ENCODE data around the gene GJA5.

The GJA5 gene

GRCh38 chr1:147760481-147761260 lies at the start of gene GJA5:
Gene GJA5, minus strand, starts transcription at chr1:147760602. Its CDS starts 1,364 bp downstream, at chr1:147759238.
- DNase-seq, result no peak

GRCh38 chr1:147809236-147809635 lies 48.8 kb upstream of the GJA5 start:
- DNase-seq, result no peak

DNA sequence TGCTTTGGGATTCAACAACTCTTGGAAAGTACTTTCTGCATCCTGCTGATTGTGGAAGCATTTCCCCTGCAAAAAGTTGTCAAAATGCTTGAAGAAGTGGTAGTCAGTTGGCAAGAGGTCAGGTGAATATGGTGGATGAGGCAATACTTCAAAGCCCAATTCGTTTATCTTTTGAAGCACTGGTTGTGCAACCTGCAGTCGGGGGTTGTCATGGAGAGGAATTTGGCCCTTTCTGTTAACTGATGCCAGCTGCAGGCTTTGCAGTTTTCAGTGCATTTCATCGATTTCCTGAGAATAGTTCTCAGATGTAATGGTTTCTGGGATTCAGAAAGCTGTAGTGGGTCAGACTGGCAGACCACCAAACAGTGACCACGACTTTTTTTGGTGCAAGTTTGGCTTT lies 47.6 kb upstream of the GJA5 start:
- no peak for DNase-seq

- no peak for DNase-seq
These were observed 47.0 kb upstream of the GJA5 start for GRCh38 chr1:147807405-147807804.

DNA sequence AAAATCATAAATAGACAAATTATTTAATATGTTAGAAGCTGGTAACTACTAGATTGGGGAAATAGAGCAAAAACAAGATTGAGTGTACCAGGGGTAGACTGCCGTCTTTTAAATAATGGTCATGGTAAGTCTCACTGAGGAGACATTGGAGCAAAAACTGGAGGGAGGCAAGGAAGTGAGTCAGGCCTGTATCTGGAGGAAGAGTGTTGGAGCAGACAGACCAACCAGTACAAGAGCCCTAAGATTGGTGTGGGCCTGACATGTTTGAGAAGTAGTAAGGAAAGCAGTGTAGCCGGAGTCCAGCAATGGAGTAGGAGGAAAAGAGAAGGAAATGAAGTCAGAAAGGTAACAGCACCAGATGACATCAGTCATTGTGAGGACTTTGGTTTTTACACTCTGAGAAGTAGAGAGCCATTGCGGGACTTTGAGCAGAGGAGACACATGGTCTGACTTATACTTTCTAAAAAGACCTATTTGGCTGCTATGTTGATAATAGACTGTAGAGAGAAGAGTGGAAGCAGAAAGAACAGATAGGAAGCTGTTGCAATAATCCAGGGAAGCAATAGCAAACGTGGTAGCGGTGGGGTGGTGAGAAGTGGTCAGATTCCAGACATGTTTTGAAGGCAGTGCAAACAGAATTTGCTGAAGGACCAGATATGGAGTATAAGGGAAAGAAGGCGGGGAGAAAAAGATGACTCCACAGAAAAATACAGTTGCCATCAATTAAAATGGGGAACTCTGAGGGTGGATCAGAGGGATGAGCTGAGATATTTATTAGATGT lies 44.7 kb upstream of the GJA5 start:
- DNase-seq, result no peak

- DNase-seq, result no peak
These were observed 40.4 kb upstream of the GJA5 start for GRCh38 chr1:147800804-147801203.

- DNase-seq, result no peak
These were observed 38.3 kb upstream of the GJA5 start for GRCh38 chr1:147798731-147799130.

DNA sequence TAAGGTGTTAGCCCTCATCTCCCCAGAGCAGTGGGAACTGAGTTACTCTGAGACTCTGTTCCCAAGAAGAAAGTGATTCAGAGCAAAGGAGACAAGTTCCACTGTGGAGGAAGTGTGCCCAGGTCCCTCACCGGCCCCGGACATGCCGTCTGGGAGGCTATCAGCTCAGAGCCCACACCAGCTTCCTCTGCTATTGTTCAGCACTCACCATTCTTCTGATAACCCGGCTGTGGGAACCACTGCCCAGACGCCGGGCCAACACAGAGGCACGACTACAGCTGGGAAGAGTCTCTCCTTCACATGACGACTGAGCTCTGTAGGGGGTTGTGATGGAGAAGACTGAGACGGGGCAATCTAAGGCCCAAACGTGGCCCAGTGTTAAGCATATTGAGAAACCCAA lies 34.2 kb upstream of the GJA5 start:
- no peak for DNase-seq

DNA sequence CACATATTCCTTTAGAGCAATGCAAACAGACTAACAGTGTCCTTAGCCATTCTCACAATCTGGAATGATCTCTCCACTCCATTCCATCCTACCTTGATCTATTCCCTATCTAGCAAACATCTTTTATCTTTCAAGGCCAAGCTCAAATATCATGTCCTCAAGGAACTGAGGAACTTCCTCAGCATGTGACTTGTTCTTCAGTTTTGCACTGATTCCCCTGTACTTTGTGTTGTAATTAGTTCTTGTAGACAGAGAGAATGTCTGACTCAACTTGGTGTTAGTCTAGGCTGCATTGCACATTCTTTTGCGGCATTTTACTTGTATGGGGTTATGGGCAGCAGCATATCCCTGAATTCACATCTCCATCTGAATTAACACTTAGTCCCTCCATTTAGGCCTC lies 31.5 kb upstream of the GJA5 start:
- DNase-seq, result no peak

- DNase-seq, result no peak
These were observed 27.4 kb upstream of the GJA5 start for GRCh38 chr1:147787765-147788164.

DNA sequence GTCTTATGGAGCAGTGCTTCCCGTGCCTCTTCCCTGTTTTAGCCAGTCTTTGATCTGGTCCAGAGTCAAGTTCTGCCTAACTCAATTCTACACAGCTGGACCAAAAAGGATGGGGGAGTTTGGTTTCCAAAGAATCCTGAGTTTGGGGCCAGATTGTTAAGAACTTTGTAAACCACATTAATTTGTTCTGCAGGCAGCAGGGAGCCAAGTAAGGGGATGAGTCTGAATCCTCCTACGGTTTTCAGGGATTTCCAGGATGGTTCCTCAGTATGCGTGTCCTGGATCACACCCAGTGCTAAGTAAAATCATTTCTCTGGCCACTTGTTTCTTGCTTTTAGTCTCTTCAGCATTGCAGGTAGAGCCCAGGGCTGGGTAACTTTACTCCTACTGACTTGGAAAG lies 26.1 kb upstream of the GJA5 start:
- no peak for DNase-seq

- no peak for DNase-seq
These were observed 25.5 kb upstream of the GJA5 start for GRCh38 chr1:147785794-147786506.

- no peak for DNase-seq
These were observed 24.5 kb upstream of the GJA5 start for GRCh38 chr1:147784941-147785340.

- DNase-seq, result no peak
These were observed 20.7 kb upstream of the GJA5 start for GRCh38 chr1:147781056-147781471.

GRCh38 chr1:147777694-147778093 lies 17.3 kb upstream of the GJA5 start:
- DNase-seq, result no peak

- DNase-seq, result no peak
These were observed 12.9 kb upstream of the GJA5 start for GRCh38 chr1:147773215-147773715.

DNA sequence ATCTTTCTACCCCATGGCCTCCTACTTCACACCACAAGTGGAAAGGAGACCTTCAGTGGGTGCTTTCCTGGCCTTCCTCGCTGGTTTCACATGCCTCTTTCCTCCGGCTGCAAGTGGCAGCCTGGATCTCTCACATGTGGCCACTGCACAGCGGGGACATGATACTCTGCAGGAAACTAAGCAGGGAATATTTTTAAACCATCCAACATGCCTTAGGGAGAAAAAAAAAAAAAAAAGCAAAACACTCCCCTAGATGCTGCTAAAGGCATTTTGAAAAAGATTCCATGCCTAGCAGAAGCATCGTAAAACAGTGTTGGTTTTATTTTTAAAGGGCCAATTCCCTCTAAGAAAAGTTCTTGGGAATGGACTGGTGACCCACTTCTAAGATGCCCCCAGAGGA lies 12.2 kb upstream of the GJA5 start:
- no peak for DNase-seq

DNA sequence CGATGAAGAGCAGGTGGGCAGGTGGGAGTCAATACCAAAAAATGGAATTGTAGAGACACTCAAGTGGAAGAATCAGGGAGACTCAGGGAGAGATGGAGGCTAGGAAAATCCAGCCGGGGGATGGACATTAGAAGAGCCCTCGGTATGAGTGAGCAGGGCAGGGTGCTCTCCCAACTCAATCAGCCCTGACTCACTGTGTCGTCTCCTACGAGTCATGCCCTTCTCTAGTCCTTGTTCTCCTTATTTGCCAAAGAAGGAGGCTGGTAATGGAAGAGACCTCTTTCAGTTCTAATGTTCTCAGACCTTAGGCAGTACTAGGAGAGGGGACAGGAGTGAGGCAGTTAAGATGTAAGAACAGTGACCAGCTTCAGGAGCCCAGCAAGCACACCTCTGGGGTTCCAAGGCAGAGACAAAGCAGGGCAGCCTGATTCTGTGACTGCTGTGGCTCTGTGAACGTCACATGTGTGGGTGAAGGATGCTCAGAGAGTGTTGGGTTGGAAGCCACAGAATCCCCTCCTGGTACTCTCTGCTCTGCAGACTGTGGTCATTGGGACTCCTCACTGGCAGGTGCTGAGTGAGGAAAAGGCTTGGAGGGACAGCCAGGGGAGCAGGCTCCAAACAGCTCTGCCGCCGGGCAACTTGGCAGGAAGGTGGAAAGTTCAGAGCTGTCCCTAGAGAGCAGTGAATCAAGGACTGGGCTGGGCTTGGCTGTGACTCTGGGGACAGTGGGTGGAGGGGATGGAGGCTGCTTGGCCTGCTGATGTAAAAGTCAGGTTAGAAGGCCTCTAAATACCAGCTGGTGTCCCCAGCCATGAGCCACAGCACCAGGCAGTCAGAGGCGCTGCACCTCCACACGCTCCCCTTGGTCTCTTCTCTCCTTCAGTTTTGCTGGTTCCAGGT lies 11.1 kb upstream of the GJA5 start:
- no peak for DNase-seq

DNA sequence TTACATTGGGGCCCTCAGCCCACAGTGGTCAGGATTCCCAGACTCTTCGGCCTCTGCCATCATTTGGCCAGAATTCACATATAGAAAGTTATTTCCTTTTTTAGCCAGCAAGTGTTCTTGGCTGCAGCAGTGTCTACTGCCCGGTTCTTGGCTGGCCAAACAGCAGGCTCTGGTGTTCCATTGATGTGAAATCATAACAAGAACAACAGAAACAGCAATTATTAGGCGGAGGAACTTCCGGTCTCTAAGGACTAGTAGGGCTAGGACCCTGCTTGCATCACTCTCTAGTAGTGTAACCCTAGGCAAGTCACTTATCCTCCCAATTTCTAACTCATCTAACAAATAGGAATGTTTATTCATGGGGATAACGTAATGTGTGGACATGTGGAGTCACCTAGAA lies 8.7 kb upstream of the GJA5 start:
- no peak for DNase-seq

GRCh38 chr1:147768582-147768981 lies 8.2 kb upstream of the GJA5 start:
- DNase-seq, result no peak

GRCh38 chr1:147768101-147768500 lies 7.7 kb upstream of the GJA5 start:
- DNase-seq, result no peak

DNA sequence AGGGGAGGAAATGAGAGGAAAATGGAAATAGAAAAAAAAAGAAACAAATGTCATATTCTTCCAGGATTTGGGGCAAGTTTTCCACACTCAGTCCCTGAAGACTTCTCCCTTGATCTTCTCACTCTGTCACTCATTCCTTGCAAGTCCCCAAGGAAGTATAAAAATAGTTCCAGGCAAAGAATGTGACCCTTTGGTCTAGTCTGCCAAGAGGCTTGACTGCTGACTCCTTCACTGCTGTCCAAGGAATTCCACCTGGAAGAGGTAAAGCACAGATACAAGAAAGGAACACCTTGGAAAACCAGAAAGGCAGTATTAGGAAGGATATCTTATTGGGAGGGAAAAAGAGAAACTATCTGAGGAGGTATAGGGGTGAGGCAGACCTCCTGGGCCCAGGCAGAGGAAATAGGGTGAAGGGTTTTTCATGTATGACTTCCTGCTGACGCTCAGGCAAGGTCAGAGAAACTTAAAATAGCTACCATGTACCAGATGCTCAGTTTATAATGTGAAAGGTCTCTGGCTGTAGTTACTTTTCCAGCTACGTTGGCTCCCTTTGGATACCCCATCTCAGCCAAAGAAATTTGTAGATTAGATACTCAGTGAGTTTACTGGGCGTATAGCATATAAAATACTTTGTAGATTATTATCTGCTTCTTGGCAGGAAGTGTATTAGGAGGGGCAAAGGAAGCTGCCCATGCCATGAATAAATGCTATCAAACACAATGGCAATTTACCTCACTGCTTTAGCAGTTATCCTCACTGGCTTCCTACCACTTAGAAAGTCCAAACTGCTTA lies 2.0 kb upstream of the GJA5 start:
- DNase-seq, result no peak

Measured in RPMI8226 (cell line).